ENCODE measurements around the gene UBAC2. TPM values are rescaled to one million over a fixed set of nuclear protein-coding genes. Genes with fewer than 3 reads are reported as not detected.
A peak's percentile ranks its signal among the peaks of the same experiment; 100 is the strongest.

The UBAC2 gene
- total RNA-seq, 1 donor from 2014 or later, result 70.8 TPM

GRCh38 chr13:99352351-99353245 lies 151.9 kb downstream of the UBAC2 start:
- H3K36me3 Mint-ChIP-seq (ENCODE audit: low read depth), result peaks cover 12% of the 10 kb centered on the region
- DNase-seq (ENCODE audit: low spot score), result no peak
- no peak for TF ChIP-seq CTCF (IDR thresholded peaks at IDR 0.05)
- no peaks in the 10 kb centered on the region for H3K9me3 Mint-ChIP-seq (ENCODE audit: low read depth)
- H3K4me1 Mint-ChIP-seq (ENCODE audit: low read depth), result peaks cover 22% of the 10 kb centered on the region
- H3K4me3 Mint-ChIP-seq (ENCODE audit: unreplicated experiment), result no peak overlapping the region
- H3K27me3 Mint-ChIP-seq (ENCODE audit: low read depth), result no peaks in the 10 kb centered on the region
- H3K27ac Mint-ChIP-seq (ENCODE audit: unreplicated experiment), result no peak overlapping the region

GRCh38 chr13:99353246-99353600 lies 152.6 kb downstream of the UBAC2 start:
- DNase-seq (ENCODE audit: low spot score), result no peak
- no peak for TF ChIP-seq CTCF (IDR thresholded peaks at IDR 0.05)
- H3K4me1 Mint-ChIP-seq (ENCODE audit: low read depth), result peaks cover 24% of the 10 kb centered on the region
- H3K27ac Mint-ChIP-seq (ENCODE audit: unreplicated experiment), result no peak overlapping the region
- H3K36me3 Mint-ChIP-seq (ENCODE audit: low read depth), result peaks cover 15% of the 10 kb centered on the region
- H3K27me3 Mint-ChIP-seq (ENCODE audit: low read depth), result no peaks in the 10 kb centered on the region
- H3K4me3 Mint-ChIP-seq (ENCODE audit: unreplicated experiment), result no peak overlapping the region
- no peaks in the 10 kb centered on the region for H3K9me3 Mint-ChIP-seq (ENCODE audit: low read depth)

GRCh38 chr13:99353836-99354235 lies 153.2 kb downstream of the UBAC2 start:
- no peak overlapping the region for H3K4me3 Mint-ChIP-seq (ENCODE audit: unreplicated experiment)
- no peaks in the 10 kb centered on the region for H3K27me3 Mint-ChIP-seq (ENCODE audit: low read depth)
- H3K4me1 Mint-ChIP-seq (ENCODE audit: low read depth), result peaks cover 24% of the 10 kb centered on the region
- no peak for DNase-seq (ENCODE audit: low spot score)
- no peak overlapping the region for H3K27ac Mint-ChIP-seq (ENCODE audit: unreplicated experiment)
- peaks cover 15% of the 10 kb centered on the region for H3K36me3 Mint-ChIP-seq (ENCODE audit: low read depth)
- H3K9me3 Mint-ChIP-seq (ENCODE audit: low read depth), result no peaks in the 10 kb centered on the region
- no peak for TF ChIP-seq CTCF (IDR thresholded peaks at IDR 0.05)

- Mint-ChIP-seq H3K4me1 (ENCODE audit: low read depth) (peaks cover 24% of the 10 kb centered on the region), H3K36me3 (ENCODE audit: low read depth) (peaks cover 10% of the 10 kb centered on the region), H3K9me3 (ENCODE audit: low read depth) (no peaks in the 10 kb centered on the region), H3K27me3 (ENCODE audit: low read depth) (no peaks in the 10 kb centered on the region), H3K27ac (ENCODE audit: unreplicated experiment) (no peak overlapping the region), H3K4me3 (ENCODE audit: unreplicated experiment) (no peak overlapping the region)
- DNase-seq (ENCODE audit: low spot score), result no peak
- no peak for TF ChIP-seq CTCF (IDR thresholded peaks at IDR 0.05)
These were observed 153.8 kb downstream of the UBAC2 start for GRCh38 chr13:99354371-99354951.

- Mint-ChIP-seq H3K9me3 (ENCODE audit: low read depth) (no peaks in the 10 kb centered on the region), H3K27me3 (ENCODE audit: low read depth) (no peaks in the 10 kb centered on the region), H3K27ac (ENCODE audit: unreplicated experiment) (peak overlapping the region; percentile 96), H3K4me3 (ENCODE audit: unreplicated experiment) (no peak overlapping the region), H3K36me3 (ENCODE audit: low read depth) (peaks cover 7% of the 10 kb centered on the region), H3K4me1 (ENCODE audit: low read depth) (peaks cover 24% of the 10 kb centered on the region)
- no peak for DNase-seq (ENCODE audit: low spot score)
- no peak for TF ChIP-seq CTCF (IDR thresholded peaks at IDR 0.05)
These were observed 154.8 kb downstream of the UBAC2 start for GRCh38 chr13:99355267-99356011.
